HuH-7 (cell line): ENCODE results near the gene UNCX.
"Not testable (repeated sequence)": the region's sequence is repeated elsewhere in the genome, so short reads cannot be mapped to it uniquely, and the experiment has no call there.

Source experiments
- DNase-seq: peaks from one replicate; pipeline ENCODE4 v3.0.0; 2011; ENCODE audit warnings: low spot score

UNCX gene

GRCh38 chr7:1257863-1258262, 25.2 kb downstream of the UNCX start:
- no peak for DNase-seq

DNA sequence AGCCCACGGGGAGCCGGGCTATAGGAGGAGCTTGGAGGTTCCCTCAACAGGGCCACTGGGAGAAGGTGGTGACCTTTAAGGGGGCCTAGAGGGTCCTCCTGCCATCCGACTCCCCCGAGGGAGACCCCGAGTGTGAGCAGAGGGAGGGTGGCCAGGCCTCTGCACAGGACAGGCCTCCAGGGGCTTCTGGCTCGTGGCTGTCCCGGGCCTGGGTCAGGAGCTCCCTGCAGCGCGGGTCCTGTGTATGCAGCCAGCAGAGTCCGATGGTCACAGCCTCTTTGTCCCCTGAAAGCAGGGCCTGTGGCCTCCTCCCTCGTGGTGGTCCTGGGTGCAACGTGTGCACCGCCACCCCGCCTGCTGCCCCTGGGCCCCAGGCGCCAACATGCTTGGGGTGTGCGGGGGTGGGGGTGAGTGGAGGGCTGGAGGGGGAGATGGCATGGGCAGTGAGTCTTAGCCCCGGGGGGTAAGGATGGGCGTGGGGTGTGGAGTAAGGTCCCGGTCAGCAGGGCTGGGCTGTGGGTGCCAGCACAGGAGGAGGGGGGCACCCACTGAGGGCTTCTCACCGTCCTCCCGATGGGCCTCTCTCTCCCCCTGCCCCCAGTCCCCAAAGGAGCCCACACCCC, 27.1 kb downstream of the UNCX start:
- no peak for DNase-seq

DNA sequence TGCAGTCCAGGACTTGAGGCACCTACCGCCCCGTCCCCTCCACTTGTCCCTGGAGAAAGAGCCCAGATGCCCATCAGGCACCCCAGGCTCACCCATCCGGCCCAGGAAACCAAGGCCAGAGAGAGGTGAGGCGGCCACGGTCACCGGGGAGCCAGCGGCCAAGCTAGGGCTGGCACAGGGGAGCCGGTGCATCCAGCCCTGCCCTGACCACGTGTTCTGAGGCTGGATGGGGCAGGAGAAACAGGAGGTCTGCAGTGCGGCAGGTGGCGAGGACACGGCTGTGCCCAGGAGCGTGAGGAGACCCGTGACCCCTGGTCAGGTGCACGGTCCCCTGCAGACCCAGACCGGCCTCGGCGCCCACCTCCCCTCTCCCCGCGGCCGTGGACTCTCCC, 27.6 kb downstream of the UNCX start:
- DNase-seq: no peak

DNA sequence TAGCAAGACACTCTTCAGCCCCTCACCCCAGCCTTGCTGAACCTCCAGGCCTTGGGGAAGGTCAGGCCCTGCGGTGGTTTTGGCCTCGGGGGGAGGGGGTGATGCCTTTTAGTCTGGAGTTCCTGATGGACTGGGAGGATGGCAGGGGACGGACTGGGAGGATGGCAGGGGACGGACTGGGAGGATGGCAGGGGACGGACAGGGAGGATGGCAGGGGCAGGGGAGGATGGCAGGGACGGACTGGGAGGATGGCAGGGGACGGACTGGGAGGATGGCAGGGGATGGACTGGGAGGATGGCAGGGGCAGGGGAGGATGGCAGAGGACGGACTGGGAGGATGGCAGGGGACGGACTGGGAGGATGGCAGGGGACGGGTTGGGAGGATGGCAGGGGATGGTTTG, 28.4 kb downstream of the UNCX start:
- DNase-seq: not testable (repeated sequence)

DNA sequence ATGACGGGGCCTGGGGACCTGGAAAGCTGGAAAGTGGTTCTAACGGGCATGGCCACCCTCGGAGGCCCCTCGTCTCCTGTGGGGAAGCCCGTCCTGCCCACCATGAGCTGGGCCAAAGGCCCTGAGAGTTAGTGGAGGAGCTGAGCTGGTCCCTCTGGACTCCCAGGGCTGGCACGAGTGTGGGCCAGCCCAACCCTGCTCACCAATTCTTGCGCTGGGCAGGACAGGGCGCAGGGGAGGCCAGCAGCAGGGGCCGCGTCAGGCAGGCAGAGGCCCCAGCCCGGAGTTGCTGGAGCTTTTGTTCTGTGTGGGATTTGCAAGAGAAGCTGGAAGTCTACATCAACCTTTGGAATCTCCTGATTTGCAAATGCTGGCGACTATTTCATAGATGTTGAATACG, 29.8 kb downstream of the UNCX start:
- no peak for DNase-seq

DNA sequence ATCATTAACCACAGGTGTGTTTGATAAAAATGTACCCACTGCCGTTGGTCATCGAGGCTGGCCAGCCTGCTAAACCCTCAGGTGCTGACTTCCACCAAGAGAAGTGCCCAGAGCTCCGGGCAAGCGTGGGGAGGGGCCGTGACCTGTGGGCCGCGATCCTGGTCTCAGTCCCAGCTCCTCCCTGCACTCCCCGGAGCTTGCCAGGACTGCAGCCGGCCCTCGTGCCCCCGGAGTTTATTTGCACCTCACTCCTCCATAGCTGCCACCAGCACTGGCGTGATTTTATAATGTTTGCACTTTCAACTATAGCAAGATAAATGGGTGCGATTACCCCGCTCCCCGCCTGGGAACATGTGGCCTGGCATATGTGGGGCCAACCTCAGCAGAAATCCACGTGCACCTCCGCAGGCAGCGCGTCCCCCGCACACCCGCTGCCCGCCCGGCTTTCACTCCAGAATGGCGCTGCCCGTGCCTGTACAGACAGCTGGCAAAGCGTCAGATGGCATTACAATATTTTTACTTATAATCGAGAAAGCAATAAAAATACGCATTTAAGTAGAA, 30.8 kb downstream of the UNCX start:
- DNase-seq: no peak

DNA sequence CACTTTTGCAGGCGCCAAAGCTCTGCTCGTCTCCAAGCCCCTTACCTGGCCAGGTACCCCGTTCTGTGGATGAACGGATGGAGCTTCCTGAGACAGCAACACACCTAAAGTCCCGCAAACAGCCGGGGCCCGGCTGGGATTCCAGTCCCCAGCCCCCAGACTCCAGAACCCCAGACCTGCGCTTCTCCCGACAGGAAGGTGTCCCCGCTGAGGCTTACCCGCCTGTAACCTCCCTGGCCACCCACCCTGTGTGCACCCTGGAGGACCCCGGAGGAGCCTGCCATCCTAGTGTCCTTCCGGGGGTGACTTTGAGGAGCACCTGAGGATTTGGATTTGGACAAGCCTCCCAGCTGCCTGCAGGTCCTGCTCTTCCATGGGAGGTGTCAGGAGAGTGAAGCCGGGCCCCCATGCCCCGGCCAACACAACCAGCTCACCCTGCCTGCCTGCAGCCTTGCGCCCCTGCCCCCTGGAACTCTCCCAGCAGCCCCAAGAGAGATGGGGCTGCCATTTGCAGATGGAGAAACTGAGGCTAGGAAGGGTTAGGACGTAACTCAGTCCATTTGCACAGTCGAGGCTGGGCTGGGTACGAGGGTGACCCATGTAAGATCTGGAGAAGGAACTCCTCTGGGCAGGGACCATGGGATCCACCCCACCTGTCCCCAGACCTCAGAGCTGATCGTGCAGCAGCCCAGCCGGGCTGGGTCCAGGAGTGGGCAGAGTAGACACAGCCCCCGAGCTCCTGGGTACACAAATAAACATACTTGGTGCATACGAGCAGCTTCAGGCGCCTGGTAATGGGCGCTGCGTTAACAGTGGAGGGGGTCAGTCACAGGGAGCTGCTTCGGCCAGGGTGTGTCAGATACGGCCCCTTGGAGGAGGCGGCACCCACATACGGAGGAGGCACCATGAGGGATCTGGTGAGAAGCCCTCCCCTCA, 31.9 kb downstream of the UNCX start:
- no peak for DNase-seq

DNA sequence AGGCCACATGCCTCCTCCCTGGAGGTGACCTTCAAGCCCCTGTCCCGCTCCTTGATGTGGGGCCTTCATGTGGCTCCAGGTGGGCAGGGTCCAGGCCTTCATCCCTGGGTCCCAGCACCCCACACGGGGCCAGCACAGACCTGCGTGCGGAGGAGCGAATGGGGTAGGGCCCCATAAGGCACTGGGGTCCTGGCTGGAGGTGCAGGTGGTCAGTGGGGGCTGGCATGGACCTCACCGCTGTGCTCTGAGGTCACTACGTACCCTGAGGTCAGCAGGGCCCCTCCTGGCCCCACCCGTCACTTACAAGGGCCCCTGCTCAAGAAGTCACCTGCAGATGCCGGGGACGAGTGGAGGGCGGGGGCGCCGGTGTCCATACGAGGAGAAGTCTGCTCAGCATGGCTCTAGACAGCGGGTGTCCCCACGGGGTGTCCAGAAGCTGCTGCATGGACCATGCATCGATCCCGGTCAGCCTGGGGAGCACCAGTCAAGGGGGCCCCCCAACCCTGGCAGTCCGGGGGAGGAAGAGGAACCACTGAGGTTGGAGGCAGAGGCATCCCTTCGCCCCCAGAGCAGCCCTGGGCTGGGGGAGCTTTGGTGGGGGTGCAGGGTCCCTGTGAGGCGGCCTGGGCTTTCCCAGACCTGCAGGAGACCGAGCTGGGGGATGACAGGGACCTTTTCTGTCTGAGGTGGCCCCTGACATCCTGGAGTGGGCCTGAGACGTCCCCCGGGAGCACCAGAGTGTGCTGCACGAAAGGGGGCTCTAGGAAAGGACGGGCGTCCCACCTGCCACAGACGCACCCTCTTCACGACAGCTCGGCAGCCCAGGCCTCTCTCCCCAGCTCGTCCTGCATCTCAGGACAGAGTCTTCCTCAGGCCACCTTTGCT, 34.6 kb downstream of the UNCX start:
- no peak for DNase-seq

DNA sequence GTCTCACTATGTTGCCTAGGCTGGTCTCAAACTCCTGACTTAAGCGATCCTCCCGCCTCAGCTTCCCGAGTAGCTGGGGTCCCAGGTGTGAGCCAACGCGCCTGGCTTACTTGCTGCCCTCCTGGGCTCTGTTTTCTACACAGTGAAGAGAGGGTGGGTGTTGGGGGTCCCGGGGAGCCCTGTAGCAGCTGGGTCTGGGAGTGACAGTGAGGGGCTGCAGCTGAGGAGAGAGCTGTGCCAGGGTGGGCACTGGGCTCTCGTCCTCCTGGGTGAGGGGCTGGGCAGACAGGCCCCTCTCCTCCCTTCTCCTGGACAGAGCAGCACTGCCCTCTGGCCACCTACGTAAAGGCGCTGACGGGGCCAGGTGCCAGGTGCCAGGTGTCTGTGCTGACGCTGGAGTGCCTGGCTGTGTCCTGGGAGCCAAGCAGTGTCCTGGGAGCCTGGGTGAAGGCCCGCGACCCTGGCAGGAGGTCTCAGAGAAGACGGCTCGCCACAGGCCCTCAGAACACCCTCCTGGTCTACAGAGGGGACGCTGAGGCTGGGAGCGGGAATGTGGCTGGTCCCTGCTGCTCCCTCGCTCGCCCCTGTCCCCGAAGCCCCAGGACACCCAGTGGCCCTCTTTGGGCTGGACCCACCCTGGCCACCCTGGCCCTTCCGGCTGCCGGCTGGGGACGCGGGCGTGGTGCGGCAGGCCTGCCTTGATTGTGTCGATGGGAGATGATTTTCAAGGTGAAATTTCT, 35.6 kb downstream of the UNCX start:
- no peak for DNase-seq

- no peak for DNase-seq
Measured at GRCh38 chr7:1268866-1269265, 36.2 kb downstream of the UNCX start.

DNA sequence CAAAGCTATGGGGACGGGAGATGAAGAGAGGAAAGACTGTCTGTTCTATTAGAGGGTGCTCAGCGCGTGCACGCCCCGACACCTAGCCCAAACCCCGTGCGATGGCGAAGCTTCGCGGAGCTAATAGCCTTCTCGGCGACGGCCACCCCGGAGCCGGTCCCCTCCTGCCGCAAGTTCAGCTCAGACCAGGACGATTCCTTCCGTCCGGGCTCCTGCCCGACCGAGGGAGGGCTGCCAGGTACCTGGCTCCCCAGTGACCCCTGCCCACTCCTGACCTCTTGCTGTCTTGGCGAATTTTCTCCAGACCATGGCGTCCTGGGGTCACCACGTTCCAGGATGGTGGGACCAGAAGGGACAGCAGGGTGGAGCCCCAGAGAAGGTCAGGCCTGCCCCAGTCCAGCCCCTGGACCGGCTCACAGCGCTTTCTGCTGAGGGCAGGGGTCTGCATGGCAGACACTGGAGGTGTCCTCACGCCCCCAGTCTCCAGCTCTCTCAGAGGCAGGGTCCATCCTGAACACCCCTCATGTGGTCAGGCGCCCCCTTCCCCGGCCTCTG, 36.7 kb downstream of the UNCX start:
- no peak for DNase-seq

GRCh38 chr7:1270181-1270580, 37.5 kb downstream of the UNCX start:
- DNase-seq: no peak

DNA sequence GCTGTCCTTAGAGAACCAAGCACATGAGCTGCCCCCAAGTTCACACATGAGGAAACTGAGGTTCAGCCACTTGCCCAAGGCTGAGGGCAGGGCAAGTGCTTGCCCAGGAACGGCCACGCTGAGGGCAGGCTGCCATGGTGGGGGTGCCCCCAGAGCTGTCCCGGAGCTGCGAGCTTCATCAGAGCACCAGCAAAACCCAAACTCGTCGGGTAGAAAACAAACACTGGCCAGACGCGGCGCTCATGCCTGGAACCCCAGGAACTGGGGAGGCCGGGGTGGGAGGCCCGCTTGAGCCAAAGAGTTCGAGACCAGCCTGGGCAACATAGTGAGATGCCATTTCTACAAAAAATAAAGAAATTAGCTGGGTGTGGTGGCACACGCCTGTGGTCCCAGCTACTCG, 38.4 kb downstream of the UNCX start:
- DNase-seq: no peak

DNA sequence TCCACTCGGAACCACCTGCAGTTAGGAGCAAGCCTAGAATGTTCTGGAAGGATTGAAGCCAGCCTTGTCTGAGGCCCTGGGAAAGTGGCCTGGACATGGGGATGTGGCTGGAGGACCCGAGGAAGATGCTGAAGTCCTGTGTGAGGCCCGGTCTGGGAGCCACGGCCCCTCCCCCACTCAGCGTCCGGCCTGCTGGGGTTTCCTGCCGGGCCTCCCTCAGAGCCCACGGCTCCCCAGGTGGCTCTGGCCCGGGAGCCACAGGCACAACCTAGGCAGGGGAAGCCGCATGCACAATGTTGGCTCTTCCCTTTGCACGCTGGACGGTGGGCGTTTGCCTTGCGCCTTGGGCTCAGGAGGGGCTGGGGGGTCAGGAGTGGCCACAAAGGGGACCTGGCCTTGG, 39.0 kb downstream of the UNCX start:
- no peak for DNase-seq

- DNase-seq: not testable (repeated sequence)
Measured at GRCh38 chr7:1272136-1272535, 39.5 kb downstream of the UNCX start.

DNA sequence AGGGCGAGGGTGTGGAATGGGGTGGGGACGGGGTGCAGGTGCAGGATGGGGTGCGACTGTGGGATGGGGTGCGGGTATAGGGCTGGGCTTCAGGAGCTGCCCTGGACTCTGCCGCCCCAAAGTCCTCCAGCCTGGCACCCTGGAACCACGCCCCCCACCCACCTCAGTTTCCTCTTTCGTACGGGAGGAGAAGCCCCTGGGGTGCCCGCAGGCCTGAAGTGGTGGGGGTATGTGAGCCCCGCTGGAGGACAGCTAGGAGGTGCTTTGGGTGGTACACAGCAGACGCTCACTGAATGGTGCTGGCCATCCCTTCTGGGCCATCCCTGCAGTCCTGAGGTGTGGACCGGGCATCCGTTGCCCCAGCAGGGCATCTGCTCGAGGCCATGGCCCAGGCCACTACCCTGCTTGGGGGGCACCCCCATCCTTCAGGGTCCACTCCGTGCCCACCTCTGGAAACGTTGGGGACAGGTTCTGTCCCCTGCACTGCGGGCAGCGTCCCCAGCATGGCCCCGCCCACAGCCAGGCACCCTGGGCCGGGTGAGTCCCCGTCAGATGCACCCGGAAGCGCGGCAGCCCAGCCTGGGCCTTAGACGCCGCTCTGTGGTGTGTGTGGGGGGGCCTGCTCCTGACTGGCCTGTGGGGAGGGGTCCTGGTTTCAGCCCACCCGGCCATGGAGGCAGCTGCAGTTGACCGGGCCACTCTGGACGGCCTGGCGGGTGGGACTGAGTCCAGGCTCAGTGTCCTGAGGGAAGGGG, 41.6 kb downstream of the UNCX start:
- DNase-seq: no peak

DNA sequence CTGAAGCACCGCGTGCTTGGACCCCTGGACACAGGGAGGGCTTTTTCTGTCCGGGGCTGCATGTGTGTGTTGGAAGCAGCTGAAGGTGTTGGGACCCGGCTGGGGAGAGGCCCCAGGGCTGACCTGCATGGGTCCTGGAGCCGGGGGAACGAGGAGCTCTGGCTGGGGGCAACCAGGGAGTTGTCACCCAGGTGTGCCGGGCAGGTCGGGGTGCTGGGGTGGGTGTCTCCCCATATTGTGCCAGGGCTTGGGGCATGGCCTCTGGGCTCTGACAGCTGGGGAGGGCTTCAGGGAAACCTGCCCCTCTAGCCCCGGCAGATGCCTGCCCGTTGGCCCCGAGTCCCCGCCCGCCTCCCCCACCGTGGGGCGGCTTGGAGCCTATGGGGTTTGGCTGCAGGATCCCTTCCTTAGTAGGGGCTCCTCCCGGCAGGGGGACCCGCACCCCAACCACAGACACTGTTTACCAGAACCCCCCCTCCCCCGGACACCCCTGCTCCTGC, 42.3 kb downstream of the UNCX start:
- DNase-seq: no peak

DNA sequence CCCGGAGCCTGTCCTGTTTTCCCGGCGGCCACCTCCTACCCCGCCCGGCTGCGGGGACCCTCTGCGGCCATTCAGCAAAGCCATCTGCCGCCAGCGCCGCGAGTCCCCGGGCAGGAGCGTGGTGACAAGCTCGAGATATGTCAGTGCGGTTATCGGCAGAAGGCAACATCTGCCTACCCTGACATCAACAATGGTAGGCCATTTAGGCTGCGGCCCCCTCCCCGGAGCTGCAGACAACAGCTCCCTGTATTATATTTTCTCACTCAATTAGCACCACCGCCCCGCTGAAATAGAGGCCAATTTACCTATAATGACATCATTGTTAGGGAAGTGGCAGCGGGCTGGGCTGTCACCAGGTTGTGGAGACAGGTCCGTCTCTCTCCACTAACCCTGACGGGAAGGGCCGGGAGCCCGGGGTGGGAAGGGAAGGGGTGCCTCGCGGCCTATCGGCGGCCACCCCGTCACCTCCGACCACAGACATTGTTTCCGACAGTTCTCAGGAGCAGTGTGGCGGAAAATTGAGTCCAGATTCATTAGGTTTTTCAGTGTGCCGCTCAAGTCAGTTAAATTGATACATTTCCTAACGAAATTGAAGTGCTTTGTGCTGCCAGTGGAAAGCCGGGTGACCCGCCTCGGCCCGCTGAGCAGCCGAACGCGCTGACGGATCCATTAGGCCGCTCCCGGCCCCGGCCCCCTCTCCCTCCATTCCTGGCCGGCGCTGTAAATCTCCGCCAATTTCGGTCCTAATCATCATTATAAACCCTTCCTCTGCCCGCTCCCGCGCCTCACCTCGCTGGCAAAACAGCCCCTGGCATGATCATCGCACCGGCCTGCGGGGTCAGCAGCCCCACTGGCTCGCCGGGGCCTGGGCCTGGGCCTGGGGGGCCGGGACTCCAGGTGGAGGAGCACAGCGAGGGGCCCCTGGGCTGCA, 43.0 kb downstream of the UNCX start:
- DNase-seq: no peak

GRCh38 chr7:1276626-1277175, 44.0 kb downstream of the UNCX start:
- no peak for DNase-seq
